Endodermal cell (in vitro differentiated cells): ENCODE data around the gene ZNF341. TPM values are rescaled to one million over a fixed set of nuclear protein-coding genes. Genes with fewer than 3 reads are reported as not detected.
A peak's percentile ranks its signal among the peaks of the same experiment; 100 is the strongest.

Experiments used
- DNase-seq: peaks from one replicate; pipeline ENCODE4 v3.0.0-alpha.2; 2017
- H3K27ac ChIP-seq: 2 replicates; pipeline ENCODE4 v1.5.1; 2013; ENCODE audit warnings: mild to moderate bottlenecking, low read depth, low read length, moderate library complexity
- H3K27me3 ChIP-seq: 2 replicates; pipeline ENCODE4 v1.6.1; 2013; ENCODE audit warnings: mild to moderate bottlenecking, low read length, moderate library complexity; ENCODE audit not compliant: insufficient read depth, control insufficient read depth, poor library complexity, severe bottlenecking
- H3K36me3 ChIP-seq: 2 replicates; pipeline ENCODE4 v1.7.0; 2013; ENCODE audit warnings: mild to moderate bottlenecking, low read length, moderate library complexity; ENCODE audit not compliant: control insufficient read depth, insufficient read depth
- H3K4me1 ChIP-seq: one replicate; pipeline ENCODE4 v1.7.0; 2013; ENCODE audit warnings: low read length; ENCODE audit not compliant: control insufficient read depth, insufficient read depth
- H3K4me3 ChIP-seq: 2 replicates; pipeline ENCODE4 v1.5.1; 2013; ENCODE audit warnings: mild to moderate bottlenecking, low read length, moderate library complexity
- H3K9ac ChIP-seq: 2 replicates; pipeline ENCODE4 v1.6.1; 2013; ENCODE audit warnings: mild to moderate bottlenecking, low read length, moderate library complexity; ENCODE audit not compliant: poor library complexity, severe bottlenecking; ENCODE audit errors: extremely low read depth
- H3K9me3 ChIP-seq: 2 replicates; pipeline ENCODE4 v1.6.1; 2013; ENCODE audit warnings: mild to moderate bottlenecking, low read length, moderate library complexity; ENCODE audit not compliant: control insufficient read depth
- H3K27ac Mint-ChIP-seq: 2 replicates; pipeline ENCODE4 v1.8.0; 2020; ENCODE audit warnings: mixed read lengths
- H3K27me3 Mint-ChIP-seq: 2 replicates; pipeline ENCODE4 v1.8.0; 2021; ENCODE audit warnings: mild to moderate bottlenecking, mixed read lengths; ENCODE audit not compliant: insufficient read depth
- H3K36me3 Mint-ChIP-seq: 2 replicates; pipeline ENCODE4 v1.8.0; 2020; ENCODE audit warnings: low read depth, mixed read lengths
- H3K4me1 Mint-ChIP-seq: 2 replicates; pipeline ENCODE4 v1.8.0; 2020; ENCODE audit warnings: mixed read lengths
- H3K4me3 Mint-ChIP-seq: 2 replicates; pipeline ENCODE4 v1.8.0; 2020; ENCODE audit warnings: mild to moderate bottlenecking, moderate library complexity, mixed read lengths
- H3K9me3 Mint-ChIP-seq: 2 replicates; pipeline ENCODE4 v1.8.0; 2020; ENCODE audit warnings: mild to moderate bottlenecking, mixed read lengths
- CTCF ChIP-seq: fragments of 200-600 bp; sonication (generic); conservative IDR thresholded peaks from 2 replicates; pipeline ENCODE4 v1.5.0; 2021; ENCODE audit warnings: antibody characterized with exemption, mild to moderate bottlenecking
- WGBS, 2 experiments: methylation state at CpG; one replicate each; pipeline versions ENCODE4 v1.1.5 to v1.1.7; 2013; ENCODE audit warnings: missing lambda C conversion rate in 2 of 2, mixed read lengths in 1 of 2; ENCODE audit not compliant: insufficient coverage in 1 of 2, insufficient read length in 1 of 2; 5-methylcytosine and 5-hydroxymethylcytosine counted together
- total RNA-seq, 2 donors: library from RNA; stranded (reverse); fragmentation: NEBNext Ultra II Directional in 1 of 2; extraction: Animal tissue kit (Norgen Biotek cat#: 25700) in 1 of 2; gene quantifications; 2 replicates in 1 of 2; 3 replicates in 1 of 2; pipeline ENCODE4 v1.2.1, GENCODE V29; 2021

ZNF341 gene
- total RNA-seq, 2 donors from 2014 or later = 5.4 to 6.5 TPM

GRCh38 chr20:33833333-33833732 is 101.5 kb downstream of the ZNF341 start:
- Mint-ChIP-seq H3K4me1 (peaks cover 59% of the 10 kb centered on the region), H3K27me3 (no peaks in the 10 kb centered on the region), H3K4me3 (no peak overlapping the region), H3K27ac (peak overlapping the region; percentile 59), H3K36me3 (peaks cover 38% of the 10 kb centered on the region), H3K9me3 (peaks cover 5% of the 10 kb centered on the region)
- peaks cover 11% of the 10 kb centered on the region for H3K4me1 ChIP-seq
- 36 to 50% methylated on average over 1 of the region's 1 CpG for WGBS, 2 experiments
- peak overlapping the region; percentile 58 for H3K27ac ChIP-seq
- no peaks in the 10 kb centered on the region for H3K27me3 ChIP-seq
- H3K4me3 ChIP-seq = no peak overlapping the region
- no peak for TF ChIP-seq CTCF
- H3K9ac ChIP-seq = no peak overlapping the region
- DNase-seq = no peak
- H3K36me3 ChIP-seq = peaks cover 10% of the 10 kb centered on the region
- peaks cover 12% of the 10 kb centered on the region for H3K9me3 ChIP-seq

- Mint-ChIP-seq H3K4me1 (peaks cover 43% of the 10 kb centered on the region), H3K4me3 (no peak overlapping the region)
Observed at GRCh38 chr20:33835615-33836172, 103.9 kb downstream of the ZNF341 start.

GRCh38 chr20:33836277-33836676 is 104.5 kb downstream of the ZNF341 start:
- DNase-seq = no peak
- H3K27me3 Mint-ChIP-seq = no peaks in the 10 kb centered on the region
- no peak for TF ChIP-seq CTCF
- no peak overlapping the region for H3K4me3 Mint-ChIP-seq
- no peak overlapping the region for H3K9ac ChIP-seq
- peaks cover 5% of the 10 kb centered on the region for H3K4me1 ChIP-seq
- H3K9me3 Mint-ChIP-seq = peaks cover 5% of the 10 kb centered on the region
- 93 to 100% methylated on average over 1 to 2 of the region's 2 CpGs for WGBS, 2 experiments
- peaks cover 34% of the 10 kb centered on the region for H3K36me3 Mint-ChIP-seq
- no peak overlapping the region for H3K27ac ChIP-seq
- H3K27ac Mint-ChIP-seq = no peak overlapping the region
- peaks cover 10% of the 10 kb centered on the region for H3K36me3 ChIP-seq
- H3K4me3 ChIP-seq = no peak overlapping the region
- H3K9me3 ChIP-seq = peaks cover 12% of the 10 kb centered on the region
- H3K27me3 ChIP-seq = no peaks in the 10 kb centered on the region
- peaks cover 49% of the 10 kb centered on the region for H3K4me1 Mint-ChIP-seq

More at GRCh38 chr20:33835615-33836172, 103.9 kb downstream of the ZNF341 start:
- H3K27me3 Mint-ChIP-seq = no peaks in the 10 kb centered on the region
- peaks cover 5% of the 10 kb centered on the region for H3K4me1 ChIP-seq
- no peak overlapping the region for H3K27ac Mint-ChIP-seq
- no peaks in the 10 kb centered on the region for H3K27me3 ChIP-seq
- WGBS, 2 experiments = 92 to 93% methylated on average over 6 to 8 of the region's 9 CpGs
- no peak overlapping the region for H3K27ac ChIP-seq
- no peak overlapping the region for H3K9ac ChIP-seq
- TF ChIP-seq CTCF = no peak
- peaks cover 5% of the 10 kb centered on the region for H3K9me3 Mint-ChIP-seq
- peaks cover 34% of the 10 kb centered on the region for H3K36me3 Mint-ChIP-seq
- peaks cover 10% of the 10 kb centered on the region for H3K36me3 ChIP-seq
- DNase-seq = no peak
- H3K9me3 ChIP-seq = peaks cover 12% of the 10 kb centered on the region
- no peak overlapping the region for H3K4me3 ChIP-seq
